H1 (cell line): ENCODE measurements around the gene ZCCHC17. TPM values are rescaled to one million over a fixed set of nuclear protein-coding genes. Genes with fewer than 3 reads are reported as not detected.

Experiments
- CTCF ChIA-PET: fragments of 300-600 bp; sonication (Branson Sonifier 250); formaldehyde crosslinking; loops from one replicate; lab custom pipeline; 2021; ENCODE audit not compliant: partially characterized antibody; lab: Charles Lee
- POLR2A ChIA-PET: fragments of 300-600 bp; sonication (Branson Sonifier 250); formaldehyde crosslinking; loops from one replicate; lab custom pipeline; 2021; ENCODE audit warnings: inconsistent platforms; ENCODE audit not compliant: partially characterized antibody; lab: Charles Lee
- DNase-seq, 2 experiments: peaks; one replicate each; pipeline versions ENCODE4 v3.0.0 to v3.0.0-alpha.2; 2010 to 2022; ENCODE audit warnings: low spot score in 2 of 2, low read depth in 1 of 2, mixed read lengths in 1 of 2
- FAIRE-seq: peaks from 2 replicates; lab custom pipeline; 2011; peaks lifted over from hg19 to GRCh38; lab: Jason Lieb, UNC
- H2AFZ ChIP-seq: 2 replicates; pipeline ENCODE4 v1.8.1; 2012; ENCODE audit warnings: low read length, inconsistent platforms
- H2AK5ac ChIP-seq: 2 replicates; pipeline ENCODE4 v1.6.1; 2013; ENCODE audit warnings: low read depth, low read length
- H2BK120ac ChIP-seq: replicated peaks from 2 replicates; pipeline ENCODE3; 2013; ENCODE audit warnings: low read depth, low read length, inconsistent platforms
- H2BK12ac ChIP-seq: 2 replicates; pipeline ENCODE4 v1.6.1; 2013; ENCODE audit warnings: low read depth, low read length
- H2BK15ac ChIP-seq: 2 replicates; pipeline ENCODE4 v1.6.1; 2013; ENCODE audit warnings: low read length
- H2BK20ac ChIP-seq: 2 replicates; pipeline ENCODE4 v1.6.1; 2013; ENCODE audit warnings: low read length
- H2BK5ac ChIP-seq: 2 replicates; pipeline ENCODE4 v1.6.1; 2013; ENCODE audit warnings: low read depth, low read length
- H3K14ac ChIP-seq: 2 replicates; pipeline ENCODE4 v1.6.1; 2013; ENCODE audit warnings: inconsistent platforms; ENCODE audit not compliant: insufficient read length
- H3K18ac ChIP-seq: 2 replicates; pipeline ENCODE4 v1.6.1; 2013; ENCODE audit warnings: low read length; ENCODE audit errors: extremely low read depth
- H3K23ac ChIP-seq: 2 replicates; pipeline ENCODE4 v1.6.1; 2013; ENCODE audit warnings: inconsistent platforms; ENCODE audit not compliant: insufficient read length
- H3K23me2 ChIP-seq: 2 replicates; pipeline ENCODE4 v1.6.1; 2013; ENCODE audit warnings: low read depth, low read length
- H3K27ac ChIP-seq: 2 replicates; pipeline ENCODE4 v1.6.1; 2011; ENCODE audit warnings: low read depth, low read length, inconsistent platforms
- H3K27me3 ChIP-seq, 4 experiments: replicated peaks in 1 of 4; 1 replicate in 1 of 4; 2 replicates in 3 of 4; pipeline versions ENCODE4 v1.6.1 to v1.8.1; 2011 to 2013; ENCODE audit warnings: low read length in 3 of 4, mild to moderate bottlenecking in 3 of 4, inconsistent platforms in 2 of 4, mixed read lengths in 2 of 4, moderate library complexity in 1 of 4; ENCODE audit not compliant: control insufficient read depth in 3 of 4, insufficient read depth in 3 of 4; ENCODE audit errors: extremely low read depth in 1 of 4
- H3K36me3 ChIP-seq, 4 experiments: 2 replicates each; pipeline versions ENCODE4 v1.6.1 to v1.8.1; 2011 to 2013; ENCODE audit warnings: mild to moderate bottlenecking in 4 of 4, low read length in 3 of 4, moderate library complexity in 2 of 4, control low read depth in 1 of 4, inconsistent platforms in 1 of 4; ENCODE audit not compliant: insufficient read depth in 4 of 4, control insufficient read depth in 2 of 4
- H3K4ac ChIP-seq: replicated peaks from 2 replicates; pipeline ENCODE3; 2013; ENCODE audit warnings: low read length, low read depth, mixed read lengths, inconsistent platforms; ENCODE audit not compliant: insufficient read length
- H3K4me1 ChIP-seq, 4 experiments: replicated peaks in 1 of 4; 1 replicate in 1 of 4; 2 replicates in 3 of 4; pipeline versions ENCODE4 v1.6.1 to v1.8.1; 2011 to 2013; ENCODE audit warnings: low read length in 3 of 4, inconsistent platforms in 2 of 4, mixed read lengths in 1 of 4; ENCODE audit not compliant: insufficient read depth in 4 of 4, control insufficient read depth in 3 of 4
- H3K4me2 ChIP-seq, 2 experiments: 2 replicates each; pipeline versions ENCODE4 v1.6.1 to v1.8.1; 2011 to 2013; ENCODE audit warnings: low read depth in 2 of 2, low read length in 2 of 2, control low read depth in 1 of 2, inconsistent platforms in 1 of 2, mild to moderate bottlenecking in 1 of 2; ENCODE audit not compliant: insufficient read depth in 1 of 2
- H3K4me3 ChIP-seq, 4 experiments: fragments of 200-600, 300-600 bp in 1 of 4; sonication (generic), shearing (Covaris generic), sonication (Bioruptor Twin) in 1 of 4; 2 replicates each; pipeline versions ENCODE4 v1.5.1 to v1.8.1; 2011 to 2016; ENCODE audit warnings: low read length in 4 of 4, low read depth in 3 of 4, control low read depth in 2 of 4, inconsistent platforms in 2 of 4, mild to moderate bottlenecking in 2 of 4, mixed read lengths in 1 of 4, moderate library complexity in 1 of 4; ENCODE audit not compliant: insufficient read depth in 2 of 4; ENCODE audit errors: extremely low read depth in 1 of 4
- H3K56ac ChIP-seq: replicated peaks from 2 replicates; pipeline ENCODE3; 2013; ENCODE audit warnings: low read depth, mild to moderate bottlenecking, mixed read lengths, low read length, inconsistent platforms; ENCODE audit not compliant: insufficient read length
- H3K79me1 ChIP-seq: 2 replicates; pipeline ENCODE4 v1.6.1; 2013; ENCODE audit warnings: low read depth, low read length, control low read depth
- H3K79me2 ChIP-seq, 2 experiments: 2 replicates each; pipeline versions ENCODE4 v1.6.1 to v1.8.1; 2012 to 2013; ENCODE audit warnings: low read length in 2 of 2, mild to moderate bottlenecking in 2 of 2, inconsistent platforms in 1 of 2; ENCODE audit not compliant: insufficient read depth in 2 of 2, control insufficient read depth in 1 of 2
- H3K9ac ChIP-seq, 4 experiments: replicated peaks in 1 of 4; 1 replicate in 1 of 4; 2 replicates in 3 of 4; pipeline versions ENCODE4 v1.6.1 to v1.8.1; 2011 to 2013; ENCODE audit warnings: low read depth in 3 of 4, low read length in 3 of 4, control low read depth in 2 of 4, mild to moderate bottlenecking in 2 of 4, moderate library complexity in 2 of 4, inconsistent platforms in 1 of 4; ENCODE audit errors: extremely low read depth in 1 of 4
- H3K9me3 ChIP-seq, 2 experiments: 2 replicates each; pipeline versions ENCODE4 v1.6.1 to v1.8.1; 2012 to 2013; ENCODE audit warnings: mild to moderate bottlenecking in 2 of 2, moderate library complexity in 2 of 2, control low read depth in 1 of 2, inconsistent platforms in 1 of 2, low read depth in 1 of 2, low read length in 1 of 2, mixed read lengths in 1 of 2; ENCODE audit not compliant: insufficient read depth in 2 of 2
- H4K20me1 ChIP-seq, 2 experiments: replicated peaks in 1 of 2; 2 replicates each; pipeline versions ENCODE3 to v1.8.1; 2011 to 2013; ENCODE audit warnings: inconsistent platforms in 2 of 2, low read length in 2 of 2, mild to moderate bottlenecking in 1 of 2; ENCODE audit not compliant: insufficient read depth in 2 of 2, control insufficient read depth in 1 of 2
- H4K5ac ChIP-seq: 2 replicates; pipeline ENCODE4 v1.6.1; 2013; ENCODE audit warnings: low read length, low read depth, mixed read lengths, inconsistent platforms; ENCODE audit not compliant: insufficient read length
- H4K8ac ChIP-seq: 2 replicates; pipeline ENCODE4 v1.8.0; 2013; ENCODE audit warnings: mild to moderate bottlenecking, moderate library complexity, low read length, inconsistent platforms; ENCODE audit not compliant: insufficient read depth; ENCODE audit errors: extremely low read depth
- H4K91ac ChIP-seq: replicated peaks from 2 replicates; pipeline ENCODE3; 2013; ENCODE audit warnings: low read length, mixed read lengths, inconsistent platforms; ENCODE audit not compliant: insufficient read length
- ATF2 ChIP-seq: IDR thresholded peaks from 2 replicates; pipeline ENCODE4 v1.6.1; 2012; ENCODE audit warnings: low read length, inconsistent platforms
- CBX8 ChIP-seq: fragments of 300-800, 300-1000 bp; sonication (generic); IDR thresholded peaks from 2 replicates; pipeline ENCODE4 v1.7.1; 2016; ENCODE audit warnings: low read depth, low read length, borderline replicate concordance
- CEBPB ChIP-seq: IDR thresholded peaks from 2 replicates; pipeline ENCODE4 v1.6.1; 2012; ENCODE audit warnings: low read depth, low read length
- EZH2 ChIP-seq: fragments of 200-600 bp; sonication (generic); IDR thresholded peaks from 2 replicates; pipeline ENCODE4 v1.7.1; 2012; ENCODE audit warnings: low read depth, mild to moderate bottlenecking, moderate library complexity, low read length, inconsistent platforms; ENCODE audit not compliant: severe bottlenecking
- GTF2F1 ChIP-seq: IDR thresholded peaks from 2 replicates; pipeline ENCODE4 v1.6.1; 2012; ENCODE audit warnings: low read depth, low read length, improper control_type of control experiment, borderline replicate concordance
- HDAC2 ChIP-seq, 2 experiments: fragments of 300-600 bp in 1 of 2; sonication (generic) in 1 of 2; IDR thresholded peaks; 2 replicates each; pipeline ENCODE4 v1.6.1; 2011 to 2012; ENCODE audit warnings: low read depth in 2 of 2, low read length in 2 of 2, mild to moderate bottlenecking in 2 of 2, moderate library complexity in 2 of 2, borderline replicate concordance in 1 of 2, inconsistent platforms in 1 of 2
- HDAC6 ChIP-seq: IDR thresholded peaks from one replicate; pipeline ENCODE4 v1.7.1; 2012; ENCODE audit warnings: low read depth, mild to moderate bottlenecking, inconsistent platforms, low read length, moderate library complexity
- JUN ChIP-seq: IDR thresholded peaks from 2 replicates; pipeline ENCODE4 v1.6.1; 2011; ENCODE audit warnings: low read depth, mild to moderate bottlenecking, improper control_type of control experiment, low read length
- MAFK ChIP-seq: IDR thresholded peaks from 2 replicates; pipeline ENCODE4 v1.6.1; 2012; ENCODE audit warnings: low read depth, mild to moderate bottlenecking, improper control_type of control experiment, low read length
- SAP30 ChIP-seq: fragments of 300-600 bp; sonication (generic); IDR thresholded peaks from 2 replicates; pipeline ENCODE4 v1.7.1; 2012; ENCODE audit warnings: low read length, moderate library complexity, mild to moderate bottlenecking, inconsistent platforms; ENCODE audit not compliant: insufficient read depth, insufficient replicate concordance
- SP1 ChIP-seq: IDR thresholded peaks from 2 replicates; pipeline ENCODE4 v1.6.1; 2011; ENCODE audit warnings: low read depth, low read length
- TEAD4 ChIP-seq: IDR thresholded peaks from 2 replicates; pipeline ENCODE4 v1.6.1; 2012; ENCODE audit warnings: low read depth, low read length, inconsistent platforms, mixed read lengths
- WGBS, 2 experiments: shearing (Covaris generic) in 1 of 2; methylation state at CpG; one replicate each; pipeline versions ENCODE4 v1.1.6 to v1.1.7; 2013 to 2015; ENCODE audit warnings: low lambda C conversion rate in 2 of 2, mixed read lengths in 2 of 2, inconsistent platforms in 1 of 2, low coverage in 1 of 2, missing lambda C conversion rate in 1 of 2; ENCODE audit not compliant: insufficient replicate concordance in 2 of 2, insufficient coverage in 1 of 2, insufficient read length in 1 of 2; ENCODE audit errors: extremely low coverage in 1 of 2, missing lambda C conversion rate in 1 of 2; 5-methylcytosine and 5-hydroxymethylcytosine counted together
- polyA plus RNA-seq, 7 experiments: library from polyadenylated mRNA; depleted of rRNA in 3 of 7; stranded (reverse) in 5 of 7; unstranded in 2 of 7; fragments of >200 nt in 5 of 7; fragments of 200-250 nt in 2 of 7; gene quantifications; 1 replicate in 5 of 7; 2 replicates in 1 of 7; 4 replicates in 1 of 7; pipeline versions ENCODE4 v1.2.1 to v1.2.3, GENCODE V29; 2011 to 2013; ENCODE audit warnings: missing spikeins in 2 of 7, mixed read lengths in 2 of 7
- total RNA-seq: library from RNA; stranded (reverse); fragmentation: NEBNext Ultra II Directional; extraction: Animal tissue kit (Norgen Biotek cat#: 25700); gene quantifications from 2 replicates; pipeline ENCODE4 v1.2.1, GENCODE V29; 2021

The ZCCHC17 gene
- total and polyA plus RNA-seq, 2 of the 8 experiments (the other 6 are each of a cell fraction or from before 2014, with no cell fraction given), result 51.6 to 59.3 TPM

GRCh38 chr1:31361607-31362006 lies 64.8 kb downstream of the ZCCHC17 start:
- H3K27me3 ChIP-seq, result no peaks in the 10 kb centered on the region
- H3K79me1 ChIP-seq, result no peaks in the 10 kb centered on the region
- no peaks in the 10 kb centered on the region for H3K9me3 ChIP-seq
- H2AFZ ChIP-seq, result no peak overlapping the region
- no peak overlapping the region for H3K4ac ChIP-seq
- FAIRE-seq, result no peak
- 94% methylated on average over 6 of the region's 6 CpGs; no CpG with 5 or more reads in 1 of the 2 experiments for WGBS, 2 experiments
- no peak overlapping the region for H4K5ac ChIP-seq
- H2BK5ac ChIP-seq, result no peak overlapping the region
- H3K36me3 ChIP-seq, result peaks cover 7 to 23% (median 16%) of the 10 kb centered on the region in 4 experiments; a peak in 7 of 8 replicates
- ChIA-PET CTCF (interaction anchor here (1.0 to 2.2 kb wide), 6 partner anchors 12 to 256 kb away, joined by 3 to 6 read pairs (median 4); partner anchors contain the start of gene HCRTR1), POLR2A (interaction anchor here (1.2 to 1.3 kb wide), 3 partner anchors 9 to 65 kb away, joined by 3 to 4 read pairs (median 4); partner anchors contain the start of genes FABP3, SNRNP40 and ZCCHC17)
- H2BK12ac ChIP-seq, result no peak overlapping the region
- no peaks in the 10 kb centered on the region for H3K23me2 ChIP-seq
- H4K20me1 ChIP-seq, result peaks cover 0 to 2% of the 10 kb centered on the region in 2 experiments
- H3K27ac ChIP-seq, result no peak overlapping the region
- H4K8ac ChIP-seq, result no peak overlapping the region
- no peak overlapping the region for H3K14ac ChIP-seq
- no peak overlapping the region for H3K4me2 ChIP-seq
- H2BK120ac ChIP-seq, result no peak overlapping the region
- no peaks in the 10 kb centered on the region for H3K79me2 ChIP-seq
- no peak overlapping the region for H3K56ac ChIP-seq
- no peak overlapping the region for H3K23ac ChIP-seq
- no peak overlapping the region for H4K91ac ChIP-seq
- H2BK20ac ChIP-seq, result no peak overlapping the region
- no peak for DNase-seq
- H3K18ac ChIP-seq, result no peak overlapping the region
- no peak overlapping the region for H3K4me3 ChIP-seq
- no peak overlapping the region for H2AK5ac ChIP-seq
- peaks cover 2 to 5% (median 3%) of the 10 kb centered on the region in 4 experiments; a peak in 6 of 7 replicates for H3K4me1 ChIP-seq
- H2BK15ac ChIP-seq, result no peak overlapping the region
- no peak overlapping the region for H3K9ac ChIP-seq
- TF ChIP-seq CBX8 (no peak), EZH2 (no peak), SP1 (no peak), TEAD4 (no peak), HDAC6 (no peak), MAFK (no peak), HDAC2 (IDR thresholded peaks at IDR 0.05; ENCODE audit: borderline replicate concordance in 1 of 2, low read depth in 2 of 2, low read length in 2 of 2) (no peak), CEBPB (no peak), SAP30 (no peak), JUN (no peak), GTF2F1 (no peak), ATF2 (no peak)
